ENCODE measurements around the gene PON3.
A peak's percentile ranks its signal among the peaks of the same experiment; 100 is the strongest.

PON3 gene

GRCh38 chr7:95368235-95368634, 27.9 kb downstream of the PON3 start:
- no peak for DNase-seq (ENCODE audit: low spot score)
- Histone ChIP-seq H4K8ac (ENCODE audit: low read depth, low read length) (no peak overlapping the region), H3K4ac (ENCODE audit: low read length) (no peak overlapping the region), H2BK120ac (ENCODE audit: low read depth, low read length) (no peak overlapping the region), H3K9ac (ENCODE audit: low read depth, low read length, poor library complexity) (no peak overlapping the region), H3K27me3 (ENCODE audit: control insufficient read depth in 3 of 3, insufficient read depth in 3 of 3, low read depth in 1 of 3, low read length in 3 of 3) (no peaks in the 10 kb centered on the region), H3K79me1 (ENCODE audit: low read depth, low read length) (no peaks in the 10 kb centered on the region), H3K14ac (ENCODE audit: low read length) (no peak overlapping the region), H3K36me3 (replicated peaks in 1 of 2; ENCODE audit: control insufficient read depth in 2 of 2, insufficient read depth in 2 of 2, low read length in 2 of 2) (no peaks in the 10 kb centered on the region), H3K18ac (ENCODE audit: low read length) (no peak overlapping the region), H3K4me1 (ENCODE audit: control insufficient read depth in 2 of 2, insufficient read depth in 1 of 2, low read depth in 1 of 2, low read length in 2 of 2) (no peaks in the 10 kb centered on the region), H3K4me3 (ENCODE audit: low read length in 2 of 2) (no peak overlapping the region), H2AFZ (ENCODE audit: low read length) (no peak overlapping the region), H2AK5ac (ENCODE audit: low read depth, low read length) (no peak overlapping the region), H2BK12ac (ENCODE audit: low read length) (no peak overlapping the region), H3K4me2 (ENCODE audit: insufficient read depth, low read length, poor library complexity, severe bottlenecking) (no peak overlapping the region), H3K9me3 (replicated peaks in 1 of 2; ENCODE audit: control insufficient read depth in 2 of 2, insufficient read depth in 1 of 2, low read depth in 1 of 2, low read length in 2 of 2) (peaks cover 0 to 3% of the 10 kb centered on the region in 2 donors), H2BK15ac (ENCODE audit: low read length) (no peak overlapping the region), H3K27ac (replicated peaks; ENCODE audit: low read length) (no peak overlapping the region), H3K23ac (ENCODE audit: low read depth, low read length, poor library complexity) (no peak overlapping the region), H2BK5ac (ENCODE audit: low read length) (no peak overlapping the region), H4K91ac (ENCODE audit: low read depth, low read length, poor library complexity) (no peak overlapping the region)
- no CpG with 5 or more reads among the region's 3 CpGs for WGBS, 2 donors (ENCODE audit: extremely low coverage in 2 of 2, insufficient read length in 2 of 2, insufficient replicate concordance in 1 of 2)

GRCh38 chr7:95367606-95368005, 28.6 kb downstream of the PON3 start:
- Histone ChIP-seq H3K9ac (ENCODE audit: low read depth, low read length, poor library complexity) (no peak overlapping the region), H3K4me3 (ENCODE audit: low read length in 2 of 2) (no peak overlapping the region), H3K36me3 (replicated peaks in 1 of 2; ENCODE audit: control insufficient read depth in 2 of 2, insufficient read depth in 2 of 2, low read length in 2 of 2) (no peaks in the 10 kb centered on the region), H3K14ac (ENCODE audit: low read length) (no peak overlapping the region), H2BK15ac (ENCODE audit: low read length) (no peak overlapping the region), H3K4me2 (ENCODE audit: insufficient read depth, low read length, poor library complexity, severe bottlenecking) (no peak overlapping the region), H3K18ac (ENCODE audit: low read length) (no peak overlapping the region), H2BK120ac (ENCODE audit: low read depth, low read length) (no peak overlapping the region), H2BK12ac (ENCODE audit: low read length) (no peak overlapping the region), H2AFZ (ENCODE audit: low read length) (no peak overlapping the region), H3K4ac (ENCODE audit: low read length) (no peak overlapping the region), H3K9me3 (replicated peaks in 1 of 2; ENCODE audit: control insufficient read depth in 2 of 2, insufficient read depth in 1 of 2, low read depth in 1 of 2, low read length in 2 of 2) (peaks cover 0 to 3% of the 10 kb centered on the region in 2 donors), H2BK5ac (ENCODE audit: low read length) (no peak overlapping the region), H3K4me1 (ENCODE audit: control insufficient read depth in 2 of 2, insufficient read depth in 1 of 2, low read depth in 1 of 2, low read length in 2 of 2) (no peaks in the 10 kb centered on the region), H2AK5ac (ENCODE audit: low read depth, low read length) (no peak overlapping the region), H3K23ac (ENCODE audit: low read depth, low read length, poor library complexity) (no peak overlapping the region), H4K8ac (ENCODE audit: low read depth, low read length) (no peak overlapping the region), H3K27me3 (ENCODE audit: control insufficient read depth in 3 of 3, insufficient read depth in 3 of 3, low read depth in 1 of 3, low read length in 3 of 3) (no peaks in the 10 kb centered on the region), H3K79me1 (ENCODE audit: low read depth, low read length) (no peaks in the 10 kb centered on the region), H3K27ac (replicated peaks; ENCODE audit: low read length) (no peak overlapping the region), H4K91ac (ENCODE audit: low read depth, low read length, poor library complexity) (no peak overlapping the region)
- WGBS, 2 donors (ENCODE audit: extremely low coverage in 2 of 2, insufficient read length in 2 of 2, insufficient replicate concordance in 1 of 2): no CpG with 5 or more reads among the region's 1 CpG
- no peak for DNase-seq (ENCODE audit: low spot score)

- Histone ChIP-seq H2BK5ac (ENCODE audit: low read length) (no peak overlapping the region), H3K27me3 (ENCODE audit: control insufficient read depth in 3 of 3, insufficient read depth in 3 of 3, low read depth in 1 of 3, low read length in 3 of 3) (no peaks in the 10 kb centered on the region), H3K4ac (ENCODE audit: low read length) (no peak overlapping the region), H4K91ac (ENCODE audit: low read depth, low read length, poor library complexity) (no peak overlapping the region), H2BK12ac (ENCODE audit: low read length) (no peak overlapping the region), H3K79me1 (ENCODE audit: low read depth, low read length) (no peaks in the 10 kb centered on the region), H4K8ac (ENCODE audit: low read depth, low read length) (no peak overlapping the region), H3K4me1 (ENCODE audit: control insufficient read depth in 2 of 2, insufficient read depth in 1 of 2, low read depth in 1 of 2, low read length in 2 of 2) (no peaks in the 10 kb centered on the region), H2BK15ac (ENCODE audit: low read length) (no peak overlapping the region), H3K14ac (ENCODE audit: low read length) (no peak overlapping the region), H3K27ac (replicated peaks; ENCODE audit: low read length) (no peak overlapping the region), H3K9me3 (replicated peaks in 1 of 2; ENCODE audit: control insufficient read depth in 2 of 2, insufficient read depth in 1 of 2, low read depth in 1 of 2, low read length in 2 of 2) (peaks cover 0 to 3% of the 10 kb centered on the region in 2 donors), H3K23ac (ENCODE audit: low read depth, low read length, poor library complexity) (no peak overlapping the region), H2BK120ac (ENCODE audit: low read depth, low read length) (no peak overlapping the region), H3K18ac (ENCODE audit: low read length) (no peak overlapping the region), H3K9ac (ENCODE audit: low read depth, low read length, poor library complexity) (no peak overlapping the region), H3K4me3 (ENCODE audit: low read length in 2 of 2) (no peak overlapping the region), H3K4me2 (ENCODE audit: insufficient read depth, low read length, poor library complexity, severe bottlenecking) (no peak overlapping the region), H3K36me3 (replicated peaks in 1 of 2; ENCODE audit: control insufficient read depth in 2 of 2, insufficient read depth in 2 of 2, low read length in 2 of 2) (no peaks in the 10 kb centered on the region), H2AK5ac (ENCODE audit: low read depth, low read length) (no peak overlapping the region), H2AFZ (ENCODE audit: low read length) (no peak overlapping the region)
- WGBS, 2 donors (ENCODE audit: extremely low coverage in 2 of 2, insufficient read length in 2 of 2, insufficient replicate concordance in 1 of 2): no CpG with 5 or more reads among the region's 1 CpG
- no peak for DNase-seq (ENCODE audit: low spot score)
These were observed 31.0 kb downstream of the PON3 start for GRCh38 chr7:95365151-95365550.

GRCh38 chr7:95357623-95358022, 38.6 kb downstream of the PON3 start:
- H3K14ac ChIP-seq (ENCODE audit: low read length): no peak overlapping the region
- no peak overlapping the region for H4K91ac ChIP-seq (ENCODE audit: low read depth, low read length, poor library complexity)
- no peak for DNase-seq (ENCODE audit: low spot score)
- H3K4ac ChIP-seq (ENCODE audit: low read length): no peak overlapping the region
- no peak overlapping the region for H3K23ac ChIP-seq (ENCODE audit: low read depth, low read length, poor library complexity)
- no peak overlapping the region for H3K4me3 ChIP-seq (ENCODE audit: low read length in 2 of 2)
- H3K4me1 ChIP-seq (ENCODE audit: control insufficient read depth in 2 of 2, insufficient read depth in 1 of 2, low read depth in 1 of 2, low read length in 2 of 2): no peaks in the 10 kb centered on the region
- H2AFZ ChIP-seq (ENCODE audit: low read length): peak overlapping the region; percentile 72
- H4K8ac ChIP-seq (ENCODE audit: low read depth, low read length): no peak overlapping the region
- no peak overlapping the region for H2BK120ac ChIP-seq (ENCODE audit: low read depth, low read length)
- H3K4me2 ChIP-seq (ENCODE audit: insufficient read depth, low read length, poor library complexity, severe bottlenecking): no peak overlapping the region
- H3K27me3 ChIP-seq (ENCODE audit: control insufficient read depth in 3 of 3, insufficient read depth in 3 of 3, low read depth in 1 of 3, low read length in 3 of 3): no peaks in the 10 kb centered on the region
- WGBS, 2 donors (ENCODE audit: extremely low coverage in 2 of 2, insufficient read length in 2 of 2, insufficient replicate concordance in 1 of 2): no CpG with 5 or more reads among the region's 3 CpGs
- no peaks in the 10 kb centered on the region for H3K36me3 ChIP-seq (replicated peaks in 1 of 2; ENCODE audit: control insufficient read depth in 2 of 2, insufficient read depth in 2 of 2, low read length in 2 of 2)
- H3K18ac ChIP-seq (ENCODE audit: low read length): no peak overlapping the region
- no peak overlapping the region for H2BK12ac ChIP-seq (ENCODE audit: low read length)
- H3K9me3 ChIP-seq (replicated peaks in 1 of 2; ENCODE audit: control insufficient read depth in 2 of 2, insufficient read depth in 1 of 2, low read depth in 1 of 2, low read length in 2 of 2): peaks cover 0 to 7% of the 10 kb centered on the region in 2 donors
- H2BK15ac ChIP-seq (ENCODE audit: low read length): no peak overlapping the region
- H3K79me1 ChIP-seq (ENCODE audit: low read depth, low read length): no peaks in the 10 kb centered on the region
- no peak overlapping the region for H3K27ac ChIP-seq (replicated peaks; ENCODE audit: low read length)
- H2BK5ac ChIP-seq (ENCODE audit: low read length): no peak overlapping the region
- H3K9ac ChIP-seq (ENCODE audit: low read depth, low read length, poor library complexity): no peak overlapping the region
- H2AK5ac ChIP-seq (ENCODE audit: low read depth, low read length): no peak overlapping the region

All from neuronal stem cell (in vitro differentiated cells).